Stomach (tissue), 9 donors: ENCODE data around the gene SON. TPM values are rescaled to one million over a fixed set of nuclear protein-coding genes. Genes with fewer than 3 reads are reported as not detected.

Experiments used
- DNase-seq, 2 donors: peaks; one replicate each; pipeline versions ENCODE4 v3.0.0 to v3.0.0-alpha.2; 2013 to 2019
- H3K27ac ChIP-seq, 5 donors: fragments of 200-600 bp in 4 of 5; sonication (generic) in 4 of 5; one replicate each; pipeline ENCODE4 v1.5.1; 2013 to 2019; ENCODE audit warnings: mild to moderate bottlenecking in 1 of 5, moderate library complexity in 1 of 5
- H3K27me3 ChIP-seq, 3 donors: fragments of 200-600 bp; sonication (generic); one replicate each; pipeline ENCODE4 v1.5.1; 2017 to 2019; ENCODE audit warnings: mixed run types in 1 of 3
- H3K36me3 ChIP-seq, 4 donors: fragments of 200-600 bp; sonication (generic); 1 replicate in 3 of 4; 2 replicates in 1 of 4; pipeline ENCODE4 v1.5.1; 2016 to 2019
- H3K4me1 ChIP-seq, 4 donors: fragments of 200-600 bp; sonication (generic); one replicate each; pipeline ENCODE4 v1.5.1; 2016 to 2019
- H3K4me3 ChIP-seq, 4 donors: fragments of 200-600 bp; sonication (generic) in 3 of 4; one replicate each; pipeline ENCODE4 v1.5.1; 2016 to 2019; ENCODE audit warnings: mild to moderate bottlenecking in 1 of 4
- H3K9me3 ChIP-seq, 4 donors: fragments of 200-600 bp; sonication (generic); one replicate each; pipeline ENCODE4 v1.5.1; 2016 to 2019
- CTCF ChIP-seq, 7 experiments: fragments of 450-650 bp in 4 of 7; fragments of 200-600 bp in 3 of 7; sonication (generic) in 3 of 7; IDR thresholded peaks; one replicate each; pipeline ENCODE4 v1.5.1; 2016 to 2019; ENCODE audit warnings: antibody characterized with exemption in 7 of 7, control low read depth in 2 of 7, mild to moderate bottlenecking in 1 of 7
- EP300 ChIP-seq: sonication (generic); formaldehyde crosslinking; IDR thresholded peaks from one replicate; pipeline ENCODE4 v1.6.1; 2017; ENCODE audit warnings: antibody characterized with exemption
- POLR2A ChIP-seq, 4 donors: fragments of 450-650 bp; IDR thresholded peaks; one replicate each; pipeline ENCODE4 v1.6.1; 2016; ENCODE audit warnings: antibody characterized with exemption in 4 of 4, control low read depth in 2 of 4, mild to moderate bottlenecking in 1 of 4, moderate library complexity in 1 of 4
- POLR2AphosphoS5 ChIP-seq, 3 donors: sonication (generic); formaldehyde crosslinking; IDR thresholded peaks; one replicate each; pipeline ENCODE4 v1.6.1; 2016; ENCODE audit warnings: antibody characterized with exemption in 3 of 3
- WGBS, 5 donors: extraction: QIAGEN DNeasy Blood & Tissue Kit in 3 of 5; methylation state at CpG; one replicate each; pipeline versions ENCODE4 v1.1.5 to v1.1.7; 2013 to 2018; 5-methylcytosine and 5-hydroxymethylcytosine counted together
- intact Hi-C: fragments of 100-400 bp; cut with DNase I; formaldehyde crosslinking; loops from one replicate; pipeline ENCODE4 v1.15.1; 2023; ENCODE audit warnings: low total_unique reads
- polyA plus RNA-seq, 3 donors: library from polyadenylated mRNA; stranded (reverse); fragments of 200-250 nt; gene quantifications; one replicate each; pipeline ENCODE4 v1.2.3, GENCODE V29; 2013
- total RNA-seq, 5 donors: library from RNA; depleted of rRNA; stranded (reverse); fragments of >200 nt; gene quantifications; one replicate each; pipeline versions ENCODE4 v1.1.0 to v1.2.3, GENCODE V29; 2014 to 2016
- donor health status: healthy with polysubstance abuse.
- donor health status: Bipolar disorder and iron deficiency.
- donor health status: healthy.

The SON gene
- total and polyA plus RNA-seq, 8 donors = 31.8 to 419 (median 221) TPM

- Histone ChIP-seq H3K27ac (no peak overlapping the region), H3K4me1 (peaks cover 0 to 38% (median 19%) of the 10 kb centered on the region in 4 donors), H3K36me3 (peaks cover 88 to 100% (median 98%) of the 10 kb centered on the region in 4 donors), H3K9me3 (no peaks in the 10 kb centered on the region), H3K4me3 (no peak overlapping the region), H3K27me3 (no peaks in the 10 kb centered on the region)
- intact Hi-C loops = no loop called here
- 91 to 97% (median 94%) methylated on average over 18 of the region's 18 CpGs for WGBS, 5 donors
- no peak for DNase-seq
- no peak for TF ChIP-seq CTCF (IDR thresholded peaks at IDR 0.05)
- no peak for TF ChIP-seq EP300
- no peak for TF ChIP-seq POLR2A (IDR thresholded peaks at IDR 0.05)
- no peak for TF ChIP-seq POLR2AphosphoS5 (IDR thresholded peaks at IDR 0.05)
These were observed 11.6 kb downstream of the SON start for GRCh38 chr21:33554236-33554981.

- H3K36me3 ChIP-seq = peaks cover 88 to 100% (median 98%) of the 10 kb centered on the region in 4 donors
- no peak overlapping the region for H3K27ac ChIP-seq
- TF ChIP-seq POLR2A (IDR thresholded peaks at IDR 0.05) (no peak), EP300 (no peak), POLR2AphosphoS5 (IDR thresholded peaks at IDR 0.05) (no peak)
- H3K27me3 ChIP-seq = no peaks in the 10 kb centered on the region
- H3K4me1 ChIP-seq = peaks cover 0 to 37% (median 20%) of the 10 kb centered on the region in 4 donors
- intact Hi-C loops = no loop called here
- H3K4me3 ChIP-seq = no peak overlapping the region
- DNase-seq = no peak
- H3K9me3 ChIP-seq = no peaks in the 10 kb centered on the region
- WGBS, 5 donors = 96 to 98% (median 96%) methylated on average over 25 to 32 of the region's 32 CpGs
These were observed 12.1 kb downstream of the SON start for GRCh38 chr21:33554982-33555344.

- no peak overlapping the region for H3K4me3 ChIP-seq
- H3K36me3 ChIP-seq = peaks cover 77 to 100% (median 96%) of the 10 kb centered on the region in 4 donors
- no peaks in the 10 kb centered on the region for H3K27me3 ChIP-seq
- DNase-seq = no peak
- 92 to 98% (median 97%) methylated on average over 19 of the region's 19 CpGs for WGBS, 5 donors
- intact Hi-C loops = no loop called here
- no peak for TF ChIP-seq POLR2AphosphoS5 (IDR thresholded peaks at IDR 0.05)
- no peak for TF ChIP-seq CTCF (IDR thresholded peaks at IDR 0.05)
- TF ChIP-seq POLR2A (IDR thresholded peaks at IDR 0.05) = no peak
- TF ChIP-seq EP300 = no peak
- H3K4me1 ChIP-seq = peaks cover 0 to 60% (median 29%) of the 10 kb centered on the region in 4 donors
- H3K27ac ChIP-seq = no peak overlapping the region
- H3K9me3 ChIP-seq = no peaks in the 10 kb centered on the region
These were observed 14.6 kb downstream of the SON start for GRCh38 chr21:33557447-33557846.

- Histone ChIP-seq H3K4me1 (peaks cover 0 to 61% (median 31%) of the 10 kb centered on the region in 4 donors), H3K9me3 (no peaks in the 10 kb centered on the region), H3K4me3 (no peak overlapping the region), H3K27me3 (no peaks in the 10 kb centered on the region), H3K36me3 (peaks cover 68 to 100% (median 96%) of the 10 kb centered on the region in 4 donors), H3K27ac (no peak overlapping the region)
- intact Hi-C loops = no loop called here
- 27 to 49% (median 46%) methylated on average over 4 of the region's 4 CpGs for WGBS, 5 donors
- DNase-seq = no peak
- no peak for TF ChIP-seq POLR2A (IDR thresholded peaks at IDR 0.05)
- TF ChIP-seq EP300 = no peak
- TF ChIP-seq CTCF (IDR thresholded peaks at IDR 0.05) = no peak
- TF ChIP-seq POLR2AphosphoS5 (IDR thresholded peaks at IDR 0.05) = no peak
These were observed 16.1 kb downstream of the SON start for GRCh38 chr21:33558777-33559421.
